OCI-LY3 (cell line): ENCODE measurements around the gene CEBPE.

Experiments
- EZH2phosphoT487 ChIP-seq: fragments of 200-600 bp; shearing (Covaris generic); IDR thresholded peaks from 2 replicates; pipeline ENCODE4 v1.6.1; 2018; ENCODE audit warnings: antibody characterized with exemption, mixed run types, low read depth
- TF ChIP-seq, protein P1 (sequence below): fragments of 200-600, 300-600 bp; sonication (generic); IDR thresholded peaks from 2 replicates; pipeline ENCODE4 v1.5.1; 2014; ENCODE audit warnings: antibody characterized with exemption, low read length, low read depth

DNA sequence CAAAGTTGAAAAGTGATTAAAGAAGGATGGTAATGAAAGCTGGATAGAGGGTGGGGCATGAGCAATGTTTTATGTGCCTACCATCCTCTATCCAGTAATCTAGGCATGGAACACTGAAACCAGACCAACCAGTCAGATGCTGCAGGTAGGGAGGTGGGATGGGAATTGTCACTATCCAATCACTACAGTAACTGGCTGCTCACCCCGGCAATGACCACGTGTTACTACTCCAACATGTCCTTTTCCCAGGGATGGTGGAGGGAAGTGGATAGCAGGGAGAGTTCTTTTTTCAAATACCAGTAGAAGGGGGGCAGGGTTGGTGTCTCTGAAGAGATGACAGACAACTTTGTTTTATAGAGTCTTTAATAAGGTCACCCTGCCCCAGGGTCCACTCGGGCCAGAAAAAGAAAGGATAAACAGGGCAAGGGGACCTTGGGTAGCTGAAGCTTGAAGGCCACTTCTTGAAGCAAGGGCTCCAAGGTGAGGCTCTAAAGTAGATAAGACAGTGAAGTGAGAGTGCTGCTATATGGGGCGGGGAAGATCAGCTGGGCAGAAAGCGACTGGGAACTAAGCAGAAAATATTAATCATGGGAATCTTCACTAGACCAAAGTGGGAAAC lies 47.0 kb downstream of the CEBPE start:
- TF ChIP-seq, protein P1, sequence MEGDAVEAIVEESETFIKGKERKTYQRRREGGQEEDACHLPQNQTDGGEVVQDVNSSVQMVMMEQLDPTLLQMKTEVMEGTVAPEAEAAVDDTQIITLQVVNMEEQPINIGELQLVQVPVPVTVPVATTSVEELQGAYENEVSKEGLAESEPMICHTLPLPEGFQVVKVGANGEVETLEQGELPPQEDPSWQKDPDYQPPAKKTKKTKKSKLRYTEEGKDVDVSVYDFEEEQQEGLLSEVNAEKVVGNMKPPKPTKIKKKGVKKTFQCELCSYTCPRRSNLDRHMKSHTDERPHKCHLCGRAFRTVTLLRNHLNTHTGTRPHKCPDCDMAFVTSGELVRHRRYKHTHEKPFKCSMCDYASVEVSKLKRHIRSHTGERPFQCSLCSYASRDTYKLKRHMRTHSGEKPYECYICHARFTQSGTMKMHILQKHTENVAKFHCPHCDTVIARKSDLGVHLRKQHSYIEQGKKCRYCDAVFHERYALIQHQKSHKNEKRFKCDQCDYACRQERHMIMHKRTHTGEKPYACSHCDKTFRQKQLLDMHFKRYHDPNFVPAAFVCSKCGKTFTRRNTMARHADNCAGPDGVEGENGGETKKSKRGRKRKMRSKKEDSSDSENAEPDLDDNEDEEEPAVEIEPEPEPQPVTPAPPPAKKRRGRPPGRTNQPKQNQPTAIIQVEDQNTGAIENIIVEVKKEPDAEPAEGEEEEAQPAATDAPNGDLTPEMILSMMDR = no peak
- TF ChIP-seq EZH2phosphoT487 = no peak
